HG03095 (cell line): Measurements from ENCODE around the gene GALNT13.
A peak's percentile ranks its signal among the peaks of the same experiment; 100 is the strongest.

Experiments used
- ATAC-seq: cut with Tn5 transposase; IDR thresholded peaks from one replicate; pipeline ENCODE4 v1.9.1; 2021; ENCODE audit warnings: moderate library complexity; ENCODE audit not compliant: unreplicated experiment

The GALNT13 gene

DNA sequence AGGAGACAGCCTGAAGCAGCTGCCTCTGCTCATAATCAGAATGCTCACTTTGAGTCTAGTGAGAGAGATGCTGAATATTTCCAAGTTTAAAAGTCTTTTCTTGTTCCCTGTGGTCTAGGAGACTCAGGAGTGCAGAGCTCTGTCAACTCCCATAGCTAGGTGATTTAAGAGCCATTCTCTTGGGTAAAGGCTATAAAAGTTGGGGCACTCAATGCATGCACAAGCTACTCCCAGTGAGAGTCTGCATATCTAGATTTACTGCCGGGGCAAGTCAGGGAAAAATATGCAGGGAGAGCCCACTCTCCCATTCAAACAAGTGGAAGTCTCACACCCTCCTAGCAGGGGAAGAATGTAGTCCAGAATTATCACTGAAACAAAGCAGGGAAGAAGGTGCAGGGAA, 418.1 kb downstream of the GALNT13 start:
- no peak for ATAC-seq

DNA sequence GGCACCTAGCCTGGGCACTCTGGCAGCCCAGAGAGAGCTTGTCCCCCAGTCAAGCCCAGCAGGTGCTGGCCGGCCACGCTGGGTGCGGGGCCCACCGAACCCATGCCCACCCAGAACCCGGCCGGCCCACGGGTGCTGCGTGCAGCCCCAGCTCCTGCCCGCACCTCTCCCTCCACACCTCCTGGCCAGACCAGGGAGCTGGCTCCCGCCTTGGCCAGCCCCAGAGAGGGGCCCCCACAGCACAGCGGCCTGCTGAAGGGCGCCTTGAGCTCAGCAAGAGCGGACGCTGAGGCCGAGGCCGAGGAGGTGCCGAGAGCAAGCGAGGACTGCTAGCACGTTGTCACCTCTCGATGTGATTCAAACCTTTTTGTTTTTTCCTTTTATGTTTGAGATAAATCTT, 419.8 kb downstream of the GALNT13 start:
- ATAC-seq = no peak

DNA sequence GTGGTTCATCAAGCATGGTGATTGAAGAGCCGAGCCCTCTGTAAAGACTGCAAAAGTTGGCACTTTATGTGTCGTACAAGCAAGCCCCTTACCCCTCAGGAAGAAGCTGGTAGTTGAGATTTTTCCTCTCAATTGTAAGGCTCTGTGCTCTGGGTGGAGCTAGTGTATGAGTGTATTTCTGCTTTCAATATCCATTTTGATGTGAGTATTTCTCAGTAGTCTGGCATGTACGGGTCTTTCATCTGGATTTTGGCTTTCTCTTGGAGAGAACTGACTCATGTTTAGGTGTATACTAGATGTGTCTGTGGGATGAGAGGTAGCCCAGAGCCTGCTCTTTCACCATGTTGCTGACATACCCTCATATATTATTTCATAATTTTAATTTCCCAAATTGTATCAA, 420.2 kb downstream of the GALNT13 start:
- ATAC-seq = no peak

DNA sequence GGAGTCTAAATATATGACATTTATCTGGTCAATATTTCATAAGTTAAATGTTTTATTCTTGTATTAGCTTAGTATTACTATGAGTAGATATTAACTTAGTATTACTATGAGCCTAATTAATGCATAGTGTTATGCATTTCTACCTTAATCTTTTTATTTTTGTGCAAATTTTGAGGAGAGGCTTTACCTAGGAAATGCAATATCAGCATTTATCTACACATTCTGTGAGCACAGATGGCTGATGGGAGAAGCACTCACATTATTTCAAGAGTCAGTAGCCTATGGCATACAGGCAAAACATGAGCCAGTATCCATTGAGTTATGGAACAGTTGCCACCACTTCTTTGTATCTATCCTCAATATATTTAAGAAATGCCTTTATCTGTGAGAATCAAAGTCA, 422.1 kb downstream of the GALNT13 start:
- ATAC-seq = no peak

DNA sequence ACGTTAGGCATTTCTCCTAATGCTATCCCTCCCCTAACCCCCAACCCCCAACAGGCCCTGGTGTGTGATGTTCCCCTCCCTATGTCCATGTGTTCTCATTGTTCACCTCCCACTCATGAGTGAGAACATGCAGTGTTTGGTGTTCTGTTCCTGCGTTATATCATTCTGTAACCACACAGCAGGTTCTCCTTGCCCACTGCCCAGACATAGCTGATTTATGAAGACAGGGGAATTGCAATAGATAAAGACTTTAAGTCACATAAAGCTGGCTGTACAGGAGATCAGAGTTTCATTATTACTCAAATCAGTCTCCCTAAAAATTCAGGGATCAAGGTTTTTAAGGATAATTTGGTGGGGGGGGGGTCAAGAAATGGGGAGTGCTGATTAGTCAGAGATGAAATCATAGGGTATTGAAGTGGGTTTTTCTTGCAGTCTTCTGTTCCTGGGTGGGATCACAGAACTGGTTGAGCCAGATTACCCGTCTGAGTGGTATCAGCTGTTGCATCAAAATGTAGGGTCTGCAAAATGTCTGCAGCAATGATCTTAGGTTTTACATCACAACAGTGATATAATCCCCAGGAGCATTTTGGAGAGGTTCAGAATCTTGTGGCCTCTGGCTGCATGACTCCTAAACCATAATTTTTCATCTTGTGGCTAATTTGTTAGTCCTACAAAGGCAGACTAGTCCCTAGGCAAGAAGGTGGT, 434.7 kb downstream of the GALNT13 start:
- no peak for ATAC-seq

DNA sequence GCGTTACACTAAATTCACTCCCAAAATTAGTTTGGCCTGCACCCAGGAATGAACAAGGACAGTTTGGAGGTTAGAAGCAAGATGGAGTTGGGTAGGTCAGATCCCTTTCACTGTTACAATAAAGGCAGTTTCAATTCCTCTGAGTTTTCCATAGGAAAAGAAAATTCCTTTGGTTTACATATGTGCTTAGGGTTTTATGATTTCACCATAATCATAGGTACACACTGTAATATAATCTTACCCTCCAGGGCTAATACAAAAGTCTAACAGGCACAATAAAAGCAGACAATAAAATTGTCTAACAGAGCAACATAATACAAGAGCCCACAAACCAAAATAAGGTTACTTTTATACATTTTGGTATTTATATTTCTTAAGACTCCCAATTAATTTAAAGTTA, 435.3 kb downstream of the GALNT13 start:
- no peak for ATAC-seq

DNA sequence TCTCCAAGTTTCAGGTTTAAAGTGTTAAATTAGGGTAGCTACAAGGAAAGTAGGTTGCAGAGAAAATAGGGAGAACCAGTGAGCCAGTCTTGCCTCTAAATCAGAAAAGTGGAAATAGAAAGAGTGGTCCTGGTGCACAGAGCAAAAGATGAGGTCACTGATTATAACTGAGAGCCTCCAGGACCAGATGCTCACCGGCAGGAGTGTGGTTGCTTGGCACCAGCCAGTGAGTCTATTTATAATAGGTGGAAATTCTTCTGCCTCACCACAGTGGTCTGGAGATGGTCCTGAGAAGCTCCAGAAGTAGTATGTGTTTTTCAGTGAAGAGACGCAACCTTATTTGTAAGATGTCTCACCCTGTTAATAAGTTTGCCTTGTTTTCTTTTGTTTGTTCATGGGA, 452.9 kb downstream of the GALNT13 start:
- no peak for ATAC-seq

DNA sequence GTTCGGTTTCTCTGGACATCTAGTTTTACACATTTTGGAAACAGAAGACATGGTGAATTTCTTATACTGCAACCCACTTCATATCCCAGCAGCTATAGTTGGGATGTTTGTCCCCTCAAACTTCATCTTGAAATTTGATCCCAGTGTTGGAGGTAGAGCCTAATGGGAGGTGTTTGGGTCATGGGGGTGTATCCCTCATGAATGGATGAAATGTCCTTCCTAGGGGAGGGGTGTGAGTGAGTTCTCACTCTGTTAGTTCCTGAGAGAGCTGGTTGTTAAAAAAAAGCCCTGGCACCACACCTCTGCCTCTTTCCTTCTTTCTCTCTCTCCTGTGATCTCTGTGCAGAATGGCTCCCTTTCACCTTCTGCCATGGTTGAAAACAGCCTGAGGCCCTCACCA, 457.8 kb downstream of the GALNT13 start:
- ATAC-seq = no peak

DNA sequence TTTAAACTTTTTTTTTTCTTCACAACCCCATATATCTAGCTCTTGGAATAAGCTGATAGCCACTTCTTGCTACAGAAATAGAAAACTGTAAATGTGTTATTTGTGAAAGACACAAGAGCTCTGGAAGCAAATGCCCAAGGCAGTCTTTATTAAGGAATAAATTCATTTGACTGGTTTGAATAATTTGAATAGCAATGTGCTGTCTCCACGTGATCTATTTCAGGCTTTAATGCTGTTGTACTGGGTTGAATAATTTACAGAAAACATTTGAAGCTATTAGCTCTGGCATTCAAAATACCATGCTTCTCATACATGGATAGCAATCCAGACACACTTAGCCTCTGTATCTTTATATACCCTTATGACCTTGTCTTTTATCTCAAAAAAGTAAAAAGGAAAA, 460.1 kb downstream of the GALNT13 start:
- no peak for ATAC-seq

DNA sequence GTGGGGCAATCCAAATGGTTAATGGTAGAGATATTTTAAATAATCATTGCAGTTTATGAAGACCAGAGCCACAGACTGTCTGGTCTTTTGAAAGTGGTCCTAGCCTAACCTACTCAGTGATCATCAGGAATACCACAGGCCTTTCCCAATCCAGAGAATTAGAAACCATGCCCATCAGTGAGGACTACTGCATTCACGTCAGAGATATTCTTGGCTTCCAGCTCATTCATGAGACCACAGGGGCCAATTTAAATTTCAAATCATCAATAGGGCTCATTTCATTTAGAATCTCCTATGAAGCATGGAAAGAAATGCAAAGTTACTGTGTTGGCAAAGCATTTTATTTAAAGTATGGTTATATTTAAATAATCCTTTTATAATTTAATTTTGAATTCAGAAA, 464.5 kb downstream of the GALNT13 start:
- ATAC-seq = no peak

DNA sequence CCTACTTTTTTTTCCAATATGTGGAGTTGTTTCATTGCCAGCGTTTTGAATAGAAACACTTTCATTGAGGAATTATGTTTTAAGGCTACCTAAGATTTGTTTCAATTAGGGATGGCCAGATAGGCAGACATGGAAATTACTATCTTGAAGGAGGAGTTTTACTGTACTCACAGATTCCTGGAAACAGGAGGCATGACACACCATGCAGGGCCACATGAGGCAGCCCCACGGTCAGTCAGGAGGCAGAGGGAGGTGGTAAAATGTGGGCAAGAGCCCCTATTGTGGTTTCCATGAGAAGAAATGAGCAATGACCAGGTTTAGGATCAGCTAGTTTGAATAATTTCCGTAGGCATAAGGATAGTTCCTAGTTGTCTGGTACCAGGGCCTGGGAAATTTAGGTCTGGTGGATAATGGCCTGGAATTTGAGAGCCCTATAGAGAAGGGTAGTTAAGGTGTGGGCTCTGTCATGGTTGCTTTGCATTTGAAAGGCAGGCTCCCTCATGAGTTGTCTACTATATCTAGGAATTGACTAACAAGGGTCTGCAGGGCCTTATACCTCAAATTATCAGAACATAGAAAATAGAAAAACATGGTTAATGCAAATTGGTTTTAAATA, 466.7 kb downstream of the GALNT13 start:
- ATAC-seq = no peak

DNA sequence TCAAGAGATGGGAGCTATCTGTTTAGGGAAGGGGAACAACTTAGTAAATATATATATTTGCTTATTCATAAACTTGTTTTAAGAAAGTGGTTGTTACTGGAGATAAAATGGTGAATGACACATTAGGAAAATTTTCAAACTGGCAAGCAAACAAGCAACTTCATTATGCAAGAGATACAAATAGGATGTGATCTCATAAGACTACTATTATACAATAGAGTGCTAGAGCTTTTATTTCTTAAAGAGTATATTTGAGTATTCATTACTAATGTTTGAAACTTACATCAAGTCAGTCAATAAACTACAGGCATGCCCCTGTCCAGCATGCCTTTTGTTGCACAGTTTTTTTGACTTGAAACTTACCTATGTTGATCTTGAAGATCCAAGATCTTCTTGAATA, 471.6 kb downstream of the GALNT13 start:
- no peak for ATAC-seq

DNA sequence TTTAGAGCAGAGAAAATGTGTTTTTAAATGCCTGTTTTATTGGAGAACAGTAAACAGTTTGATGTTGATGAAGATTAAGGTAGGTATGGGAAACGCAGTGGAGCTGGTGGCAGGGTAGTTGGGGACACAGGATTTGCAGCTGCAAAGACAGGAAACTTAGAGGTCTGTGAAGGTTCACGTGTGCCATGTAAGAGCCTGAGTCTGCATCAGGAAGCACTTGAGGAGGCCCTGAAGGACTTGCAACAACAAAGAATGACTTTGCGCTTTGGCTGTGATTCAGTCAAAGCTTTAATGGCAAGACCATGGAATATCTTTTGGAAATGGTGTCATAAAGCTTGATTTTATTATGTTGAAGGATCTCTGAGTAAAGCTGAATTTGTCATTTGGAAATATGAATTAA, 479.2 kb downstream of the GALNT13 start:
- no peak for ATAC-seq

DNA sequence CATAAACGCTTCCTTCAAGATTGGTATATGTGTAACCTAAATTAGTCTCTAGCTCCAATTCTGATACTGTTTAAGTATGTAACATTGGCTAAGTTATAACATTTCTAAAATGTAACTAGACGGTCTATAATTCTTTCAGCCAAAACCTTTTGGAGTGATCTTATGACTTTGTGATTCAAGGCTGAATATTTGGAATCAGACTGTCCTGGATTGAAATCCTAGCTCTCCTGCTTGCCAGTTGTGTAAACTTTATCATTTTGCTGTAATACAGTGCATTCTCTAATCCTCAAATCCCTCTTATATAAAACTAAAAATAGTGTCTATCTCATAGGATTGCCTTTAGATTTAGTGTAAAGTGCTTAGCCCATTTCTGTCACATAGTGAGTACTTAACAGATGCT, 489.6 kb downstream of the GALNT13 start:
- no peak for ATAC-seq

DNA sequence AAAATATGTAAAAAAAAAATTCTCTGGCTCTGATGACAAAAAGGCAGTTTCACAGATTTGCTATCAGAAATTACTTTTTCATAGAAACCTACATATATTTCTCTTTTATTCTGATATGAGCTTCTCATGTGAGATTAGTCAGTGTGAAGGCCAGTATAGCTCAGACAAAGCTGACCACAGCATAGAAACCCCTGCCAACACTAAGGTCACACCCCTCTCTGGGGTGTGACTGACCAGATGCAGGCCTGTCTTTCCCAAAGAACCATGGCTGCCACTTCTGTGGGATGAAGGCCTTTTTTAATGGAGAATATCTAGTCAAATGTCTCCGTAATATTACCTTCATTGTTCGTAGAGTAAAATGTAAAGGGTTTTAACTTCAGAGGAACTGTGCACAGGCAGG, 496.4 kb downstream of the GALNT13 start:
- no peak for ATAC-seq

DNA sequence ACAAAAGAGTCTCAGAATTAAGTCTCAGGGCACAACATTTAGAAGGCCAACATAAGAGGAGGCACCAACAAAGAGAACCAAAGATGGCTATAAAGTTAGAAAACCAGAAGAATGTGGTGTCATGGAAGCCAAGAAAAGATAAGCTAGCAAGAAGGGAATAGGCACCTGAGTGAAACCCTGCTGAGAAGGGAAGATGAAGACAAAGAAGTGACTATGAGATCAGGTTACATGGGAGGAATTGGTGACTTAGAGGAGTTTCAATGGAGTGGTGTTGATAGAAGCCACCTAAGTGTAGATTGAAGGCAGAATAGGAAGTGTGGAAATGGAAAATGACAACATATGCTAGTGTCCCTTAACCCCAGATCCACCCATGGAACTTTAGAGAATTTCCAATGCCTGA, 499.2 kb downstream of the GALNT13 start:
- no peak for ATAC-seq

DNA sequence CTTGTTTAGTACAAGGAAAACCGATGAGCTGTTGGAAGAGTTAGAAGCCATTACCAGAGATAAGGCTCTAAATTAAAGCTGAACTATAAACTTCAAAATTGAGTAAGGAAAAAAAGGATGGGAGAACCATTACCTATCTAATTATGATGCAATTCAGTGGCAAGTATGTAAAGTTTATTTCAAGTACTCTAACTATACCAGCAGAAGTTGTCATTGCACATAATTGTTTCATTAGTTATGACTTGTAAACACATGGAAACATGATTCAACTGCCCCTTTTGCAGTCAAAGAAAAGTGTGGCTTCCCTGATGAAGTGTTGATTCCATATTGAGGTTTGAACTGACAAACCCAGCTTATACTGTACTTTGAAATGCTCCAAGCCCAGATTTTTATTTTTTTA, 502.7 kb downstream of the GALNT13 start:
- ATAC-seq = no peak

DNA sequence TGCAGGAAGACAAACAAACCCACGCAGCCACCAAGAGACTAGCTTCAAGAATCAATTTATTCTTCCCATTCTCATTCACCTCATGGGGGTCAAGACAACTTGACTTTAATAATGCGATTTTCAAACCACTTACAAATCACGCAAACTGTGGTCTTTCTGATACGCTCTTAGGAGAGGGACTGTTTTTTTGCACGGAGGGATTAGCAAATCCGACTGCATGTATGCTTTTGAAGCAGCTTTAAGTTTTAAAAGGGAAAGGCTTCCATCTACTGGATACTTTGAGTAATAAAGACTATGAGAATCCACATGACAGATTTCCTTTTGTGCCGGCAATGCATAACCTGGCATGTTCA, 503.8 kb downstream of the GALNT13 start:
- ATAC-seq = no peak

DNA sequence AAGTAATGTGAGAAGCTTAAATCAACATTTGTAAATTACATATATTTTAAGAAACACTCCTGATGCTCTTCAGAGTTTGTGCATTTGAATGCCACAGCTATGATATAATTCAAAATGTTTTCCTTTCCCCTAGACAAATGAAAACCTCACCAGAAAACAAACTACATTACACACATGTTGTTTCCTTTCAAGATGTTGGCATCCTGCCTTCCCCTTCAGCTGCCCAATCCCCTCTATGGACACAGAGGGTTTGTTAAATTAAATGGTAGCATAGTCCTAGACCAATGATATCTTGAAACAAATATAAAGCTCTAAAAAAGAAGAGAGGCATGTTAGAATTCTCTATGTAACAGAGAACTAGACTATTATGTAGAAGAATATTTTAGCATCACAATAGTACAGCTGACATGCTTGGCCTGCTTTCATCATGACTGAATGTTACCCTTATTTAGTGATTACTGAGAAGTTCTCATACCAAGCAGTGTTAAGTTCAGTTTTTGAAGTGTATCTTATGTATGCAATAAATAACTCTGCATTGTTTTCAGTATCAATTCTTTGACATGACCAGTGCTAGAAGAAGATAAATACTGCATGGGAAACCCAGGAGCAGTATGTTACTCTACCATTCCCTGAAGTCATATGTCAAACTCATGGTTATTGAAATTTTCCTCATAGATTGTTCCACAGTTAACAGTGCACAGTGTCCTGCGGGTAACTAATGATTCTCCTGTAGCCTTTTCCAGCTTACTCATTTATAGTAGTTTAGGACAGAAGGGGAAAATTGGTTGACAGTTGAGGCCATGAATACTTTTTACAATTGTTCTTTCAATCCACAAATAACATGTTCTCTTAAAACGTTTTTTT, 510.4 kb downstream of the GALNT13 start:
- no peak for ATAC-seq

DNA sequence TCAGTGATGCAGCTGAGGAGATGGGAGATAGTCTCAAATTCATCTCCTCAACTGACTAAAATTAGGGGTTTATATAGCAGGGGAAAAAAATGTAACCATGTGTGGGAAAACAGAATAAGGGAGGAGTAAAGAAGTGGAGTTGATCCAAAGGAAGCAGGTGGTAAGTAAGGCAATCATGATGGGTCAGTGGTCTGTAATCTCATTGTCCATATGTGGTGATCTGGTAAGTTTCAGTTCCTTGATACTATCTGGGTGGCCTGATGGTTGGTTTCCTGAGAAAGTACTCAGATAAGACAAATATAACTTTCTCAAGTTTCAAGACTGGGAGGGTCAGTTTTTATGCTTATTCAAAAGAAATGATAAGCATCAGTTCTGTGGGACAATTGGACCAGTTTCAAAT, 514.5 kb downstream of the GALNT13 start:
- no peak for ATAC-seq

DNA sequence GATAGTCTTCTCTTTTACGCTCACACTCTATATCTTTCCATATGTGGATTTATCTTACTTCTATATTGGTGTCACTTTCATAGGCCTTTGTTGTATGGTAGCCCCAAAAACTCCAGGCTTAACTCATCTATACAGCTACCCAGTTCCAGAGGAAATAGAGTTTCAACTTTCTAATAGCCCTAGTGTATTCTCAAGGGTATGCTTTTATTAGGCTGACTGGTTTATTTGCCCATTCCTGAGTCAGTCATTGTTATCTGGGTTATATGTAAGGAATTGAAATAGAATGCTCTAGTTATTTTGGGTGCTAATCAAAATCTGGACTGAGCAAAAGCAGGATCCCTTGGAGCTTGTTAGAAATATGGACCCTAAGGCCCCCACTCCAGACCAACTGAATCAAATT, 519.3 kb downstream of the GALNT13 start:
- no peak for ATAC-seq

DNA sequence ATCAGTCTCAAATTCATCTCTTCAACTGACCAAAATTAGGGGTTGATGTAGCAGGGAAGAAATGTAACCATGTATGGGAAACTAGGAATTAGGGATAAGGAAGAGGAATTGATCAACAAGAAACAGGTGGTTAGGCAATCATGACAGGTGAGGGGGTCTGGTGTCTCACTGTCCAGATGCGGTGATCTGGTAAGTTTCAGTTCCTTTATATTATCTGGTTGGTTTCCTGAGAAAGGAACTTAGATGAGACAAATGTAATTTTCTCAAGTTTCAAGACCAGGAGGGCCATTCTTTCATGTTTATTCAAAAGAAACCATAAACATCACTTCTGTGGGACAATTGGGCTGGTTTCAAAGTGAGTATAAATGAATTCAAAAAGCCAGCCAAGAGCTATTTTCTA, 520.5 kb downstream of the GALNT13 start:
- ATAC-seq = peak; percentile 90
